Mesendoderm (in vitro differentiated cells): ENCODE data around the gene HCRTR1.

ENCODE experiments used
- DNase-seq: peaks from one replicate; pipeline ENCODE4 v3.0.0; 2013
- H2AK5ac ChIP-seq: 2 replicates; pipeline ENCODE4 v1.6.1; 2013; ENCODE audit warnings: low read length, inconsistent platforms
- H2BK120ac ChIP-seq: 2 replicates; pipeline ENCODE4 v1.6.1; 2013; ENCODE audit warnings: low read depth, mild to moderate bottlenecking, low read length, moderate library complexity, mixed read lengths
- H2BK15ac ChIP-seq: replicated peaks from 2 replicates; pipeline ENCODE4 v1.6.1; 2013; ENCODE audit warnings: low read depth, mild to moderate bottlenecking, moderate library complexity
- H2BK5ac ChIP-seq: 2 replicates; pipeline ENCODE4 v1.6.1; 2013; ENCODE audit warnings: low read length, inconsistent platforms
- H3K18ac ChIP-seq: 2 replicates; pipeline ENCODE4 v1.6.1; 2013; ENCODE audit warnings: mild to moderate bottlenecking, low read length, mixed read lengths
- H3K23ac ChIP-seq: one replicate; pipeline ENCODE4 v1.6.1; 2013; ENCODE audit warnings: low read length
- H3K27ac ChIP-seq: 2 replicates; pipeline ENCODE4 v1.5.1; 2013; ENCODE audit warnings: low read depth, mild to moderate bottlenecking, inconsistent platforms, low read length, moderate library complexity
- H3K27me3 ChIP-seq: 2 replicates; pipeline ENCODE4 v1.6.1; 2013; ENCODE audit warnings: low read length, control low read depth, mild to moderate bottlenecking, inconsistent platforms; ENCODE audit not compliant: insufficient read depth, poor library complexity
- H3K36me3 ChIP-seq: 2 replicates; pipeline ENCODE4 v1.6.1; 2013; ENCODE audit warnings: low read length, inconsistent platforms; ENCODE audit not compliant: control insufficient read depth, insufficient read depth
- H3K4ac ChIP-seq: one replicate; pipeline ENCODE4 v1.6.1; 2013; ENCODE audit warnings: low read depth, mild to moderate bottlenecking, low read length, moderate library complexity
- H3K4me1 ChIP-seq: 2 replicates; pipeline ENCODE4 v1.6.1; 2013; ENCODE audit warnings: low read depth, low read length, inconsistent platforms; ENCODE audit not compliant: control insufficient read depth
- H3K4me2 ChIP-seq: 2 replicates; pipeline ENCODE4 v1.6.1; 2013; ENCODE audit warnings: low read length
- H3K4me3 ChIP-seq: 2 replicates; pipeline ENCODE4 v1.5.1; 2013; ENCODE audit warnings: mild to moderate bottlenecking, low read length
- H3K56ac ChIP-seq: one replicate; pipeline ENCODE4 v1.6.1; 2013; ENCODE audit warnings: low read length
- H3K79me1 ChIP-seq: 2 replicates; pipeline ENCODE4 v1.6.1; 2013; ENCODE audit warnings: low read length, inconsistent platforms
- H3K79me2 ChIP-seq: 2 replicates; pipeline ENCODE4 v1.6.1; 2013; ENCODE audit warnings: mild to moderate bottlenecking, low read length; ENCODE audit not compliant: control insufficient read depth, insufficient read depth
- H3K9ac ChIP-seq: 2 replicates; pipeline ENCODE4 v1.6.1; 2013; ENCODE audit warnings: low read length, inconsistent platforms
- H4K5ac ChIP-seq: one replicate; pipeline ENCODE4 v1.6.1; 2013; ENCODE audit warnings: low read length
- H4K8ac ChIP-seq: one replicate; pipeline ENCODE4 v1.6.1; 2013; ENCODE audit warnings: low read depth, mild to moderate bottlenecking, control low read depth, low read length, moderate library complexity
- WGBS: extraction: QIAGEN DNeasy Blood & Tissue Kit; methylation state at CpG from one replicate; pipeline ENCODE4 v1.1.7; 2013; ENCODE audit warnings: low lambda C conversion rate, missing lambda C conversion rate; ENCODE audit not compliant: insufficient coverage; ENCODE audit errors: extremely low coverage; 5-methylcytosine and 5-hydroxymethylcytosine counted together

HCRTR1 gene

GRCh38 chr1:31623365-31623764 is 5.9 kb downstream of the HCRTR1 start:
- Histone ChIP-seq H4K8ac (no peak overlapping the region), H3K18ac (no peak overlapping the region), H3K4me2 (no peak overlapping the region), H2BK5ac (no peak overlapping the region), H3K79me2 (no peaks in the 10 kb centered on the region), H3K4me3 (no peak overlapping the region), H3K56ac (no peak overlapping the region), H3K27me3 (no peaks in the 10 kb centered on the region), H3K36me3 (no peaks in the 10 kb centered on the region), H3K4ac (no peak overlapping the region), H2BK15ac (no peak overlapping the region), H3K23ac (no peak overlapping the region), H2AK5ac (no peak overlapping the region), H3K9ac (no peak overlapping the region), H3K79me1 (no peaks in the 10 kb centered on the region), H4K5ac (no peak overlapping the region), H2BK120ac (no peak overlapping the region), H3K4me1 (no peaks in the 10 kb centered on the region), H3K27ac (no peak overlapping the region)
- DNase-seq = no peak
- WGBS = no CpG with 5 or more reads among the region's 12 CpGs

GRCh38 chr1:31624309-31624708 is 6.8 kb downstream of the HCRTR1 start:
- H3K27me3 ChIP-seq = no peaks in the 10 kb centered on the region
- H3K4me2 ChIP-seq = no peak overlapping the region
- no peak overlapping the region for H3K9ac ChIP-seq
- no peak for DNase-seq
- no peaks in the 10 kb centered on the region for H3K36me3 ChIP-seq
- H4K5ac ChIP-seq = no peak overlapping the region
- H3K27ac ChIP-seq = no peak overlapping the region
- H2BK5ac ChIP-seq = no peak overlapping the region
- H2BK120ac ChIP-seq = no peak overlapping the region
- H3K79me2 ChIP-seq = no peaks in the 10 kb centered on the region
- H3K18ac ChIP-seq = no peak overlapping the region
- no peak overlapping the region for H3K4me3 ChIP-seq
- no peak overlapping the region for H3K56ac ChIP-seq
- H2AK5ac ChIP-seq = no peak overlapping the region
- no CpG with 5 or more reads among the region's 5 CpGs for WGBS
- H3K4me1 ChIP-seq = no peaks in the 10 kb centered on the region
- no peaks in the 10 kb centered on the region for H3K79me1 ChIP-seq
- H3K4ac ChIP-seq = no peak overlapping the region
- H2BK15ac ChIP-seq = no peak overlapping the region
- no peak overlapping the region for H3K23ac ChIP-seq
- no peak overlapping the region for H4K8ac ChIP-seq

- H2BK5ac ChIP-seq = no peak overlapping the region
- no peak overlapping the region for H3K23ac ChIP-seq
- no peak overlapping the region for H2BK120ac ChIP-seq
- H3K4ac ChIP-seq = no peak overlapping the region
- no peak overlapping the region for H3K4me2 ChIP-seq
- H3K36me3 ChIP-seq = no peaks in the 10 kb centered on the region
- WGBS = no CpG with 5 or more reads among the region's 16 CpGs
- H2BK15ac ChIP-seq = no peak overlapping the region
- no peak for DNase-seq
- no peaks in the 10 kb centered on the region for H3K27me3 ChIP-seq
- no peaks in the 10 kb centered on the region for H3K4me1 ChIP-seq
- H3K56ac ChIP-seq = no peak overlapping the region
- H3K27ac ChIP-seq = no peak overlapping the region
- no peaks in the 10 kb centered on the region for H3K79me1 ChIP-seq
- H2AK5ac ChIP-seq = no peak overlapping the region
- no peak overlapping the region for H3K9ac ChIP-seq
- no peak overlapping the region for H3K18ac ChIP-seq
- no peaks in the 10 kb centered on the region for H3K79me2 ChIP-seq
- no peak overlapping the region for H4K8ac ChIP-seq
- no peak overlapping the region for H3K4me3 ChIP-seq
- no peak overlapping the region for H4K5ac ChIP-seq
Measured at GRCh38 chr1:31624731-31625514, 7.4 kb downstream of the HCRTR1 start.

GRCh38 chr1:31625561-31626222 is 8.2 kb downstream of the HCRTR1 start:
- H3K79me2 ChIP-seq = no peaks in the 10 kb centered on the region
- no peak overlapping the region for H3K56ac ChIP-seq
- H2BK120ac ChIP-seq = no peak overlapping the region
- H2BK5ac ChIP-seq = no peak overlapping the region
- H3K4ac ChIP-seq = no peak overlapping the region
- H3K4me3 ChIP-seq = no peak overlapping the region
- no CpG with 5 or more reads among the region's 4 CpGs for WGBS
- H3K27ac ChIP-seq = no peak overlapping the region
- H4K8ac ChIP-seq = no peak overlapping the region
- DNase-seq = no peak
- H2BK15ac ChIP-seq = no peak overlapping the region
- no peak overlapping the region for H2AK5ac ChIP-seq
- no peak overlapping the region for H4K5ac ChIP-seq
- no peak overlapping the region for H3K4me2 ChIP-seq
- H3K4me1 ChIP-seq = no peaks in the 10 kb centered on the region
- H3K79me1 ChIP-seq = no peaks in the 10 kb centered on the region
- peaks cover 2% of the 10 kb centered on the region for H3K36me3 ChIP-seq
- no peaks in the 10 kb centered on the region for H3K27me3 ChIP-seq
- no peak overlapping the region for H3K23ac ChIP-seq
- H3K18ac ChIP-seq = no peak overlapping the region
- no peak overlapping the region for H3K9ac ChIP-seq

- Histone ChIP-seq H3K9ac (no peak overlapping the region), H2BK15ac (no peak overlapping the region), H3K27ac (no peak overlapping the region), H3K79me1 (no peaks in the 10 kb centered on the region), H3K18ac (no peak overlapping the region), H3K27me3 (no peaks in the 10 kb centered on the region), H3K36me3 (peaks cover 2% of the 10 kb centered on the region), H2BK120ac (no peak overlapping the region), H3K23ac (no peak overlapping the region), H2AK5ac (no peak overlapping the region), H3K4ac (no peak overlapping the region), H3K56ac (no peak overlapping the region), H3K4me3 (no peak overlapping the region), H3K4me2 (no peak overlapping the region), H3K4me1 (no peaks in the 10 kb centered on the region), H4K8ac (no peak overlapping the region), H4K5ac (no peak overlapping the region), H2BK5ac (no peak overlapping the region), H3K79me2 (no peaks in the 10 kb centered on the region)
- WGBS = no CpG with 5 or more reads among the region's 23 CpGs
- peak; percentile 24 for DNase-seq
Measured at GRCh38 chr1:31626223-31627207, 9.0 kb downstream of the HCRTR1 start.
